Adrenal gland (tissue), 12 donors: ENCODE results near the gene PLEKHS1. TPM values are rescaled to one million over a fixed set of nuclear protein-coding genes. Genes with fewer than 3 reads are reported as not detected.
"Not testable (repeated sequence)": the region's sequence is repeated elsewhere in the genome, so short reads cannot be mapped to it uniquely, and the experiment has no call there.

ENCODE experiments used
- DNase-seq, 7 donors: peaks; one replicate each; pipeline ENCODE4 v3.0.0-alpha.2; 2019 to 2020
- H3K27ac ChIP-seq, 5 donors: fragments of 200-600 bp; sonication (generic) in 4 of 5; 1 replicate in 3 of 5; 2 replicates in 2 of 5; pipeline versions ENCODE4 v1.5.1 to v1.8.0; 2016 to 2020; ENCODE audit warnings: mild to moderate bottlenecking in 1 of 5
- H3K27me3 ChIP-seq: fragments of 200-600 bp; 2 replicates; pipeline ENCODE4 v1.8.0; 2021
- H3K36me3 ChIP-seq, 2 donors: fragments of 200-600 bp; replicated peaks in 1 of 2; 1 replicate in 1 of 2; 2 replicates in 1 of 2; pipeline versions ENCODE4 v1.5.1 to v1.8.0; 2018 to 2022
- H3K4me1 ChIP-seq, 2 donors: fragments of 200-600 bp; replicated peaks in 1 of 2; 1 replicate in 1 of 2; 2 replicates in 1 of 2; pipeline versions ENCODE4 v1.5.1 to v1.8.0; 2018 to 2021
- H3K4me3 ChIP-seq, 4 donors: fragments of 200-600 bp; sonication (generic) in 3 of 4; one replicate each; pipeline ENCODE4 v1.5.1; 2016 to 2018
- H3K9me3 ChIP-seq, 3 donors: fragments of 200-600 bp; sonication (generic) in 1 of 3; replicated peaks in 1 of 3; 1 replicate in 2 of 3; 2 replicates in 1 of 3; pipeline versions ENCODE4 v1.5.1 to v1.8.0; 2016 to 2021
- POLR2A ChIP-seq, 2 donors: fragments of 450-650 bp; IDR thresholded peaks; one replicate each; pipeline ENCODE4 v1.6.1; 2017; ENCODE audit warnings: antibody characterized with exemption in 2 of 2, mild to moderate bottlenecking in 2 of 2, moderate library complexity in 1 of 2
- WGBS, 4 donors: extraction: QIAGEN DNeasy Blood & Tissue Kit in 2 of 4; methylation state at CpG; one replicate each; pipeline versions ENCODE4 v1.1.5 to v1.1.7; 2013 to 2017; 5-methylcytosine and 5-hydroxymethylcytosine counted together
- intact Hi-C, 2 donors: fragments of 100-400 bp; cut with DNase I; formaldehyde crosslinking; loops; one replicate each; pipeline versions ENCODE4 v1.14.1 to v1.15.0; 2022 to 2023
- polyA plus RNA-seq, 3 donors: library from polyadenylated mRNA; stranded (reverse); fragments of 200-250 nt in 2 of 3; fragments of 350-450 nt in 1 of 3; fragmentation: Illumina TruSeq in 1 of 3; extraction: RNeasy Lipid Tissue Mini Kit (QIAGEN cat#74804) in 1 of 3; gene quantifications; one replicate each; pipeline ENCODE4 v1.2.3, GENCODE V29; 2013 to 2014
- total RNA-seq, 9 donors: library from RNA; depleted of rRNA in 4 of 9; stranded (reverse); fragments of >200 nt in 4 of 9; fragments of 120-200 nt in 1 of 9; fragmentation: NEBNext Ultra II Directional in 1 of 9; extraction: Animal tissue kit (Norgen Biotek cat#: 25700) in 1 of 9; gene quantifications; one replicate each; pipeline versions ENCODE4 v1.1.0 to v1.2.4, GENCODE V29; 2013 to 2023
- TF ChIP-seq, protein P1 (sequence below), 6 experiments: fragments of 450-650 bp in 4 of 6; fragments of 200-600 bp in 2 of 6; sonication (generic) in 1 of 6; IDR thresholded peaks; 1 replicate in 5 of 6; 2 replicates in 1 of 6; pipeline versions ENCODE4 v1.5.1 to v1.8.0; 2016 to 2021; ENCODE audit warnings: antibody characterized with exemption in 6 of 6, mild to moderate bottlenecking in 2 of 6, moderate library complexity in 1 of 6
- donor health status: healthy with polysubstance abuse.
- donor health status: Bipolar disorder and iron deficiency.
- donor health status: DM: yes; HTN: yes; CAD: no.
- donor health status: DM: no; HTN: no; CAD: no.
- donor health status: DM: no; HTN: no; CAD: no.
- donor health status: DM: yes; HTN: yes; CAD: no.

The PLEKHS1 gene
- total and polyA plus RNA-seq, 12 donors, result 0.13 TPM; not detected in 11

- no peak overlapping the region for H3K27ac ChIP-seq
- intact Hi-C loops, result loop anchor here in 1 of 2 donors (5.0 kb wide), 1 partner anchor 299 kb away; no protein-coding TSS in a partner anchor
Observed at GRCh38 chr10:113802997-113803396, 51.5 kb downstream of the PLEKHS1 start.

GRCh38 chr10:113806503-113806902 lies 55.0 kb downstream of the PLEKHS1 start:
- WGBS, 4 donors, result 83 to 95% (median 91%) methylated on average over 4 of the region's 4 CpGs
- no peak for TF ChIP-seq POLR2A (IDR thresholded peaks at IDR 0.05)
- TF ChIP-seq, protein P1, sequence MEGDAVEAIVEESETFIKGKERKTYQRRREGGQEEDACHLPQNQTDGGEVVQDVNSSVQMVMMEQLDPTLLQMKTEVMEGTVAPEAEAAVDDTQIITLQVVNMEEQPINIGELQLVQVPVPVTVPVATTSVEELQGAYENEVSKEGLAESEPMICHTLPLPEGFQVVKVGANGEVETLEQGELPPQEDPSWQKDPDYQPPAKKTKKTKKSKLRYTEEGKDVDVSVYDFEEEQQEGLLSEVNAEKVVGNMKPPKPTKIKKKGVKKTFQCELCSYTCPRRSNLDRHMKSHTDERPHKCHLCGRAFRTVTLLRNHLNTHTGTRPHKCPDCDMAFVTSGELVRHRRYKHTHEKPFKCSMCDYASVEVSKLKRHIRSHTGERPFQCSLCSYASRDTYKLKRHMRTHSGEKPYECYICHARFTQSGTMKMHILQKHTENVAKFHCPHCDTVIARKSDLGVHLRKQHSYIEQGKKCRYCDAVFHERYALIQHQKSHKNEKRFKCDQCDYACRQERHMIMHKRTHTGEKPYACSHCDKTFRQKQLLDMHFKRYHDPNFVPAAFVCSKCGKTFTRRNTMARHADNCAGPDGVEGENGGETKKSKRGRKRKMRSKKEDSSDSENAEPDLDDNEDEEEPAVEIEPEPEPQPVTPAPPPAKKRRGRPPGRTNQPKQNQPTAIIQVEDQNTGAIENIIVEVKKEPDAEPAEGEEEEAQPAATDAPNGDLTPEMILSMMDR (IDR thresholded peaks at IDR 0.05), result no peak
- Histone ChIP-seq H3K27ac (no peak overlapping the region), H3K4me1 (no peaks in the 10 kb centered on the region), H3K36me3 (no peaks in the 10 kb centered on the region), H3K9me3 (no peaks in the 10 kb centered on the region), H3K4me3 (no peak overlapping the region), H3K27me3 (peaks cover 3% of the 10 kb centered on the region)
- DNase-seq, result no peak
- intact Hi-C loops, result no loop called here

More at GRCh38 chr10:113802997-113803396, 51.5 kb downstream of the PLEKHS1 start:
- Histone ChIP-seq H3K4me3 (no peak overlapping the region), H3K9me3 (no peaks in the 10 kb centered on the region), H3K4me1 (no peaks in the 10 kb centered on the region), H3K27me3 (peaks cover 3% of the 10 kb centered on the region), H3K36me3 (no peaks in the 10 kb centered on the region)
- WGBS, 4 donors, result 50 to 65% (median 57%) methylated on average over 4 of the region's 4 CpGs
- no peak for DNase-seq
- TF ChIP-seq, protein P1 (IDR thresholded peaks at IDR 0.05), result no peak
- no peak for TF ChIP-seq POLR2A (IDR thresholded peaks at IDR 0.05)

DNA sequence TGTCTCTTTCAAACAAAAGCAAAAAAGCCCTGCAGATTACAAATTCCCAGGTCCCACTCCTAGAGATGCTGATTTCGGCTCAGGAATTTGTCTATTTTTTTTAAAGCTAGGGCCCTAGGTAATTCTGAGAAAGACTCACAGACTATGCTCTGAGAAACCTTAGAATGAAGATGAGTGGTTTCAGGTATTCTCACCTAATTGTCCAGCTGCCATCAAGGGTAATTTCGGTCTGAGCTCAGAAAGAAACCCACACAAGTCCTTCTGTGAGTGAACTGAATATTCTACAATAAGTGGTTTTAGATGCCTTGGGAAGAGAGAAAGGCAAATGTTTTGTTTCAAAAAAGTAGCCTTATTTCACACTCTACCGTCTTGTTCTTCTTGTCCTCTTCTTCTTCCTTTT lies 56.7 kb downstream of the PLEKHS1 start:
- H3K36me3 ChIP-seq, result no peaks in the 10 kb centered on the region
- H3K27me3 ChIP-seq, result peaks cover 3% of the 10 kb centered on the region
- no peak overlapping the region for H3K4me3 ChIP-seq
- no peaks in the 10 kb centered on the region for H3K4me1 ChIP-seq
- DNase-seq, result no peak
- no peak overlapping the region for H3K27ac ChIP-seq
- no peaks in the 10 kb centered on the region for H3K9me3 ChIP-seq
- no peak for TF ChIP-seq POLR2A (IDR thresholded peaks at IDR 0.05)
- TF ChIP-seq, protein P1 (IDR thresholded peaks at IDR 0.05), result no peak
- 69 to 74% (median 74%) methylated on average over 3 of the region's 3 CpGs for WGBS, 4 donors
- intact Hi-C loops, result no loop called here

GRCh38 chr10:113814700-113815099 lies 63.2 kb downstream of the PLEKHS1 start:
- DNase-seq, H3K4me1 ChIP-seq, H3K4me3 ChIP-seq, H3K27ac ChIP-seq, H3K36me3 ChIP-seq, H3K27me3 ChIP-seq, H3K9me3 ChIP-seq, intact Hi-C loops: not testable (repeated sequence)
- WGBS, 4 donors, result 81 to 92% (median 87%) methylated on average over 1 of the region's 1 CpG

DNA sequence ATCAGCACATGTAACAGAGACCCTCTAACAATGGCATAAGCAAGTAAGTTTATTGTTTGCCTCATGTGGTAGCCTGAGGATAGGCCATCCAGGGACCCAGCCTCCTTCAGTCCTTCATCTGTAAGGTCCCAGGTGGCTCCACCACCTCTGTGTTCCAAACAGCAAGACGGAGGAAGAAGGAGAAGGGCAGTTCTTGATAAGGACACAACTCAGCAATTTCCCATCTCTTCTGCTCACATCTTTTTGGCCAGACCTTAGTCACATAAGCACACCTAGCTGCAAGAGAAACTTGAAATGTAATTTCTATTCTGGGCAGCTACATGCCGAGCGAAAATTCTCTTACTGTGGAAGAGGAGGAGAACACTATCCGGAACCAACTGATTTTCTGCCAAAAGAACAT lies 68.5 kb downstream of the PLEKHS1 start:
- no peak overlapping the region for H3K4me3 ChIP-seq
- TF ChIP-seq, protein P1 (IDR thresholded peaks at IDR 0.05), result no peak
- no peak for TF ChIP-seq POLR2A (IDR thresholded peaks at IDR 0.05)
- no peaks in the 10 kb centered on the region for H3K4me1 ChIP-seq
- H3K27ac ChIP-seq, result no peak overlapping the region
- H3K9me3 ChIP-seq, result no peaks in the 10 kb centered on the region
- H3K27me3 ChIP-seq, result no peaks in the 10 kb centered on the region
- 92 to 100% (median 95%) methylated on average over 4 of the region's 4 CpGs for WGBS, 4 donors
- DNase-seq, result no peak
- intact Hi-C loops, result no loop called here
- no peaks in the 10 kb centered on the region for H3K36me3 ChIP-seq
